ENCODE results near the gene RBM44.

RBM44 gene

GRCh38 chr2:237824085-237824484 lies 25.5 kb downstream of the RBM44 start:
- Histone ChIP-seq H3K4me1 (ENCODE audit: control insufficient read depth in 2 of 2, insufficient read depth in 1 of 2, low read depth in 1 of 2, low read length in 2 of 2) (peaks cover 0 to 7% of the 10 kb centered on the region in 2 donors), H2BK5ac (ENCODE audit: low read length) (no peak overlapping the region), H3K18ac (ENCODE audit: low read length) (no peak overlapping the region), H3K27me3 (ENCODE audit: control insufficient read depth in 3 of 3, insufficient read depth in 3 of 3, low read depth in 1 of 3, low read length in 3 of 3) (no peaks in the 10 kb centered on the region), H3K4me2 (ENCODE audit: insufficient read depth, low read length, poor library complexity, severe bottlenecking) (no peak overlapping the region), H4K8ac (ENCODE audit: low read depth, low read length) (no peak overlapping the region), H3K4ac (ENCODE audit: low read length) (no peak overlapping the region), H3K9me3 (replicated peaks in 1 of 2; ENCODE audit: control insufficient read depth in 2 of 2, insufficient read depth in 1 of 2, low read depth in 1 of 2, low read length in 2 of 2) (no peaks in the 10 kb centered on the region), H2BK12ac (ENCODE audit: low read length) (no peak overlapping the region), H3K23ac (ENCODE audit: low read depth, low read length, poor library complexity) (no peak overlapping the region), H2BK120ac (ENCODE audit: low read depth, low read length) (no peak overlapping the region), H2BK15ac (ENCODE audit: low read length) (no peak overlapping the region), H3K79me1 (ENCODE audit: low read depth, low read length) (no peaks in the 10 kb centered on the region), H3K14ac (ENCODE audit: low read length) (no peak overlapping the region), H4K91ac (ENCODE audit: low read depth, low read length, poor library complexity) (no peak overlapping the region), H2AFZ (ENCODE audit: low read length) (no peak overlapping the region), H3K9ac (ENCODE audit: low read depth, low read length, poor library complexity) (no peak overlapping the region), H3K27ac (replicated peaks; ENCODE audit: low read length) (no peak overlapping the region), H3K36me3 (replicated peaks in 1 of 2; ENCODE audit: control insufficient read depth in 2 of 2, insufficient read depth in 2 of 2, low read length in 2 of 2) (no peaks in the 10 kb centered on the region), H2AK5ac (ENCODE audit: low read depth, low read length) (no peak overlapping the region), H3K4me3 (ENCODE audit: low read length in 2 of 2) (no peak overlapping the region)
- no CpG with 5 or more reads among the region's 6 CpGs for WGBS, 2 donors (ENCODE audit: extremely low coverage in 2 of 2, insufficient read length in 2 of 2, insufficient replicate concordance in 1 of 2)
- DNase-seq (ENCODE audit: low spot score) = no peak

- H3K9me3 ChIP-seq (replicated peaks in 1 of 2; ENCODE audit: control insufficient read depth in 2 of 2, insufficient read depth in 1 of 2, low read depth in 1 of 2, low read length in 2 of 2) = no peaks in the 10 kb centered on the region
- no peak overlapping the region for H3K9ac ChIP-seq (ENCODE audit: low read depth, low read length, poor library complexity)
- no peak overlapping the region for H2AFZ ChIP-seq (ENCODE audit: low read length)
- no peak overlapping the region for H2BK12ac ChIP-seq (ENCODE audit: low read length)
- no peak overlapping the region for H4K91ac ChIP-seq (ENCODE audit: low read depth, low read length, poor library complexity)
- no peak overlapping the region for H3K4me3 ChIP-seq (ENCODE audit: low read length in 2 of 2)
- no peak overlapping the region for H3K14ac ChIP-seq (ENCODE audit: low read length)
- H3K27me3 ChIP-seq (ENCODE audit: control insufficient read depth in 3 of 3, insufficient read depth in 3 of 3, low read depth in 1 of 3, low read length in 3 of 3) = no peaks in the 10 kb centered on the region
- no peaks in the 10 kb centered on the region for H3K79me1 ChIP-seq (ENCODE audit: low read depth, low read length)
- H3K4me2 ChIP-seq (ENCODE audit: insufficient read depth, low read length, poor library complexity, severe bottlenecking) = no peak overlapping the region
- no peaks in the 10 kb centered on the region for H3K36me3 ChIP-seq (replicated peaks in 1 of 2; ENCODE audit: control insufficient read depth in 2 of 2, insufficient read depth in 2 of 2, low read length in 2 of 2)
- no peak overlapping the region for H3K27ac ChIP-seq (replicated peaks; ENCODE audit: low read length)
- H3K4me1 ChIP-seq (ENCODE audit: control insufficient read depth in 2 of 2, insufficient read depth in 1 of 2, low read depth in 1 of 2, low read length in 2 of 2) = peaks cover 0 to 7% of the 10 kb centered on the region in 2 donors
- H3K4ac ChIP-seq (ENCODE audit: low read length) = no peak overlapping the region
- no peak overlapping the region for H2BK15ac ChIP-seq (ENCODE audit: low read length)
- DNase-seq (ENCODE audit: low spot score) = no peak
- no CpG with 5 or more reads among the region's 3 CpGs for WGBS, 2 donors (ENCODE audit: extremely low coverage in 2 of 2, insufficient read length in 2 of 2, insufficient replicate concordance in 1 of 2)
- H2BK5ac ChIP-seq (ENCODE audit: low read length) = no peak overlapping the region
- no peak overlapping the region for H2AK5ac ChIP-seq (ENCODE audit: low read depth, low read length)
- no peak overlapping the region for H3K18ac ChIP-seq (ENCODE audit: low read length)
- no peak overlapping the region for H2BK120ac ChIP-seq (ENCODE audit: low read depth, low read length)
- H4K8ac ChIP-seq (ENCODE audit: low read depth, low read length) = no peak overlapping the region
- no peak overlapping the region for H3K23ac ChIP-seq (ENCODE audit: low read depth, low read length, poor library complexity)
These were observed 28.9 kb downstream of the RBM44 start for GRCh38 chr2:237827421-237827987.

GRCh38 chr2:237830522-237830921 lies 31.9 kb downstream of the RBM44 start:
- Histone ChIP-seq H2BK120ac (ENCODE audit: low read depth, low read length) (no peak overlapping the region), H4K8ac (ENCODE audit: low read depth, low read length) (no peak overlapping the region), H2BK12ac (ENCODE audit: low read length) (no peak overlapping the region), H3K4me2 (ENCODE audit: insufficient read depth, low read length, poor library complexity, severe bottlenecking) (no peak overlapping the region), H3K79me1 (ENCODE audit: low read depth, low read length) (no peaks in the 10 kb centered on the region), H3K27ac (replicated peaks; ENCODE audit: low read length) (no peak overlapping the region), H3K9me3 (replicated peaks in 1 of 2; ENCODE audit: control insufficient read depth in 2 of 2, insufficient read depth in 1 of 2, low read depth in 1 of 2, low read length in 2 of 2) (no peaks in the 10 kb centered on the region), H3K18ac (ENCODE audit: low read length) (no peak overlapping the region), H3K27me3 (ENCODE audit: control insufficient read depth in 3 of 3, insufficient read depth in 3 of 3, low read depth in 1 of 3, low read length in 3 of 3) (no peaks in the 10 kb centered on the region), H3K36me3 (replicated peaks in 1 of 2; ENCODE audit: control insufficient read depth in 2 of 2, insufficient read depth in 2 of 2, low read length in 2 of 2) (no peaks in the 10 kb centered on the region), H4K91ac (ENCODE audit: low read depth, low read length, poor library complexity) (no peak overlapping the region), H3K4me3 (ENCODE audit: low read length in 2 of 2) (no peak overlapping the region), H2BK5ac (ENCODE audit: low read length) (no peak overlapping the region), H3K23ac (ENCODE audit: low read depth, low read length, poor library complexity) (no peak overlapping the region), H2BK15ac (ENCODE audit: low read length) (no peak overlapping the region), H2AFZ (ENCODE audit: low read length) (no peak overlapping the region), H3K4me1 (ENCODE audit: control insufficient read depth in 2 of 2, insufficient read depth in 1 of 2, low read depth in 1 of 2, low read length in 2 of 2) (peaks cover 0 to 7% of the 10 kb centered on the region in 2 donors), H3K14ac (ENCODE audit: low read length) (no peak overlapping the region), H2AK5ac (ENCODE audit: low read depth, low read length) (no peak overlapping the region), H3K4ac (ENCODE audit: low read length) (no peak overlapping the region), H3K9ac (ENCODE audit: low read depth, low read length, poor library complexity) (no peak overlapping the region)
- DNase-seq (ENCODE audit: low spot score) = no peak
- no CpG with 5 or more reads among the region's 2 CpGs for WGBS, 2 donors (ENCODE audit: extremely low coverage in 2 of 2, insufficient read length in 2 of 2, insufficient replicate concordance in 1 of 2)

- Histone ChIP-seq H3K27ac (replicated peaks; ENCODE audit: low read length) (no peak overlapping the region), H3K36me3 (replicated peaks in 1 of 2; ENCODE audit: control insufficient read depth in 2 of 2, insufficient read depth in 2 of 2, low read length in 2 of 2) (no peaks in the 10 kb centered on the region), H3K23ac (ENCODE audit: low read depth, low read length, poor library complexity) (no peak overlapping the region), H2BK15ac (ENCODE audit: low read length) (no peak overlapping the region), H3K79me1 (ENCODE audit: low read depth, low read length) (no peaks in the 10 kb centered on the region), H4K8ac (ENCODE audit: low read depth, low read length) (no peak overlapping the region), H3K4me1 (ENCODE audit: control insufficient read depth in 2 of 2, insufficient read depth in 1 of 2, low read depth in 1 of 2, low read length in 2 of 2) (no peaks in the 10 kb centered on the region), H3K4me3 (ENCODE audit: low read length in 2 of 2) (no peak overlapping the region), H2BK5ac (ENCODE audit: low read length) (no peak overlapping the region), H2BK12ac (ENCODE audit: low read length) (no peak overlapping the region), H2BK120ac (ENCODE audit: low read depth, low read length) (no peak overlapping the region), H4K91ac (ENCODE audit: low read depth, low read length, poor library complexity) (no peak overlapping the region), H3K9me3 (replicated peaks in 1 of 2; ENCODE audit: control insufficient read depth in 2 of 2, insufficient read depth in 1 of 2, low read depth in 1 of 2, low read length in 2 of 2) (no peaks in the 10 kb centered on the region), H2AK5ac (ENCODE audit: low read depth, low read length) (no peak overlapping the region), H3K4me2 (ENCODE audit: insufficient read depth, low read length, poor library complexity, severe bottlenecking) (no peak overlapping the region), H3K9ac (ENCODE audit: low read depth, low read length, poor library complexity) (no peak overlapping the region), H3K14ac (ENCODE audit: low read length) (no peak overlapping the region), H3K4ac (ENCODE audit: low read length) (no peak overlapping the region), H3K18ac (ENCODE audit: low read length) (no peak overlapping the region), H2AFZ (ENCODE audit: low read length) (no peak overlapping the region), H3K27me3 (ENCODE audit: control insufficient read depth in 3 of 3, insufficient read depth in 3 of 3, low read depth in 1 of 3, low read length in 3 of 3) (no peaks in the 10 kb centered on the region)
- DNase-seq (ENCODE audit: low spot score) = no peak
- whole genome bisulfite sequencing, 2 donors (ENCODE audit: extremely low coverage in 2 of 2, insufficient read length in 2 of 2, insufficient replicate concordance in 1 of 2) = no CpG with 5 or more reads among the region's 1 CpG
These were observed 35.0 kb downstream of the RBM44 start for GRCh38 chr2:237833546-237833945.
